ENCODE measurements around the gene CNTN4. TPM values are rescaled to one million over a fixed set of nuclear protein-coding genes. Genes with fewer than 3 reads are reported as not detected.
A peak's percentile ranks its signal among the peaks of the same experiment; 100 is the strongest.

CNTN4 gene
- total RNA-seq, 1 donor from 2014 or later: 22.1 TPM

DNA sequence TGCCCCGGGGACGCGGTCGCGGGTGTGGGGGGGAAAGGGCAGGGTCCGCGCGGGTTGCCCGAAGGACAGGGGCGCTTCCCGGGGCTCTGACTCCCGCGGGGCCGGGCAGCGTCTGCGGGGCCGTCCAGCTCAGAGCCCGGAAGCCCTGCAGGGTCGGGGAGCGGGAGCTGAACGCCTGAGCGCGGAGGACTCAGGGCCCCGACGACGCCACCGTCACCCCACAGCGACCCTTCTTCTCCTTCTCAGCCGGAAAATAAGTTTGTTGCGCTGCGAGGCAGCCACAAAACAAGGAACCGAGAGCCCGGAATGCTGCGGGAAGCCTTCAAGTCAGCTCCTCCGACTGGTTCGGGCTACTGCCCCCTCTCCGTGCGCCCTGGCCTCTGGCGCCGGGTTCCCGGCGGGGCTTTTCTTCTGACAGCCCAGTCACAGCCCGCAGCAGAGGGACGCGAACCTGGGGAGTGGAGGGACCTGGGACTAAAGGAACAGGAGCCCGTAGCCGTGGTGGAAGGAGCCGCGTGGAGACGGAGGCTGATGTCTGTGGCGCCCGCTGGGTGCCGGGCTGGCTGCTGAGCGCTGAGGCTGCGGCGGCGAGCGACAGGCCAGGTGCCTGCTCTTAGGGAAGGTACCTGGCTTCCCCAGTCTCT is 484 bp downstream of the CNTN4 start:
- Histone ChIP-seq H3K27ac (peak overlapping the region; percentile 76), H3K27me3 (no peaks in the 10 kb centered on the region), H3K4me1 (no peaks in the 10 kb centered on the region), H3K36me3 (no peaks in the 10 kb centered on the region), H3K9me3 (no peaks in the 10 kb centered on the region), H3K4me3 (peak overlapping the region; percentile 48 to 70)
- intact Hi-C loops (cut with DNase I): no loop called here
- TF ChIP-seq, protein P1, sequence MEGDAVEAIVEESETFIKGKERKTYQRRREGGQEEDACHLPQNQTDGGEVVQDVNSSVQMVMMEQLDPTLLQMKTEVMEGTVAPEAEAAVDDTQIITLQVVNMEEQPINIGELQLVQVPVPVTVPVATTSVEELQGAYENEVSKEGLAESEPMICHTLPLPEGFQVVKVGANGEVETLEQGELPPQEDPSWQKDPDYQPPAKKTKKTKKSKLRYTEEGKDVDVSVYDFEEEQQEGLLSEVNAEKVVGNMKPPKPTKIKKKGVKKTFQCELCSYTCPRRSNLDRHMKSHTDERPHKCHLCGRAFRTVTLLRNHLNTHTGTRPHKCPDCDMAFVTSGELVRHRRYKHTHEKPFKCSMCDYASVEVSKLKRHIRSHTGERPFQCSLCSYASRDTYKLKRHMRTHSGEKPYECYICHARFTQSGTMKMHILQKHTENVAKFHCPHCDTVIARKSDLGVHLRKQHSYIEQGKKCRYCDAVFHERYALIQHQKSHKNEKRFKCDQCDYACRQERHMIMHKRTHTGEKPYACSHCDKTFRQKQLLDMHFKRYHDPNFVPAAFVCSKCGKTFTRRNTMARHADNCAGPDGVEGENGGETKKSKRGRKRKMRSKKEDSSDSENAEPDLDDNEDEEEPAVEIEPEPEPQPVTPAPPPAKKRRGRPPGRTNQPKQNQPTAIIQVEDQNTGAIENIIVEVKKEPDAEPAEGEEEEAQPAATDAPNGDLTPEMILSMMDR (IDR thresholded peaks at IDR 0.05): no peak
- no peak for TF ChIP-seq POLR2A (IDR thresholded peaks at IDR 0.05)
- no peak for TF ChIP-seq POLR2AphosphoS5 (IDR thresholded peaks at IDR 0.05; ENCODE audit: insufficient read depth in 1 of 2, low read depth in 1 of 2)
- no peak for DNase-seq (ENCODE audit: extremely low spot score in 2 of 2)

DNA sequence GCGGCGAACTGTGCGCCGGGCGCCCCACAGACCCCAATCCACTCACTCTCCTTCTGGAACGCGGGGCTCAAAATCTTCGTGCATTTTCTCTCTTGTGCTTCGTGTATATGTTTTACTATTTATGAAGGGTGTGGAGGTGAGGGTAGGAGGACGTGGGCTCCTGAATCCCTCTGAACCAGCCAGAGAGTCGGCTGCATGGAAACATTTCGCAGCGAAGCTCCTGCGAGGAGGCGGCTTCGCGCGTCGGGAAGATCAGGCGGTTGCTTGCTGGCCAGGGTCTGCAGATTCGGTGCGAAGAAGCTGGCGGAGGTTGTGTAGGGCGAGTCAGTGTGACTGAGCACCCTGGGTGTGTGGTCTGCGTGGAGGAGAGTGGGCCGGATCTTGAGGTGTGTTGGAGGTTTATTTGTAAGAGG is 1.1 kb downstream of the CNTN4 start:
- Histone ChIP-seq H3K27ac (peak overlapping the region; percentile 76), H3K27me3 (no peaks in the 10 kb centered on the region), H3K36me3 (no peaks in the 10 kb centered on the region), H3K4me1 (no peaks in the 10 kb centered on the region), H3K9me3 (no peaks in the 10 kb centered on the region), H3K4me3 (peak overlapping the region; percentile 48 to 70)
- DNase-seq (ENCODE audit: extremely low spot score in 2 of 2): no peak
- intact Hi-C loops (cut with DNase I): no loop called here
- TF ChIP-seq POLR2A (IDR thresholded peaks at IDR 0.05) (no peak), POLR2AphosphoS5 (IDR thresholded peaks at IDR 0.05; ENCODE audit: insufficient read depth in 1 of 2, low read depth in 1 of 2) (no peak)
- TF ChIP-seq, protein P1 (IDR thresholded peaks at IDR 0.05): no peak

DNA sequence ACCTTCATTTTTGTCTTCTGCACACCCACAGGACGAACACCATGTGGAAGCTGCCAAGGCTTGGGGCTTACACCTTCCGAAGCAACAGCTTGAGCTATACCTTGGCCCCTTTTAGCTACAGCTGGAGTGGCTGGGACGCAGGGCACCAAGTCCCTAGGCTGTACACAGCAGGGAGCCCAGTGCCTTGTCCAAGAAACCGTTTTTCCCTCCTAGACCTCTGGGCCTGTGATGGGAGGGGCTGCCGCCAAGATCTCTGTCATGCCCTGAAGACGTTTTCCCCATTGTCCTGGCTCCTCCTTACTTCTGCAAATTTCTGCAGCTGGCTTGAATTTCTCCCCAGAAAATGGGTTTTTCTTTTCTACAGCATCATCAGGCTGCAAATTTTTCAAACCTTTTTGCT is 7.8 kb downstream of the CNTN4 start:
- H3K9me3 ChIP-seq: no peaks in the 10 kb centered on the region
- no peak for DNase-seq (ENCODE audit: extremely low spot score in 2 of 2)
- TF ChIP-seq POLR2A (IDR thresholded peaks at IDR 0.05) (no peak), POLR2AphosphoS5 (IDR thresholded peaks at IDR 0.05; ENCODE audit: insufficient read depth in 1 of 2, low read depth in 1 of 2) (no peak)
- TF ChIP-seq, protein P1 (IDR thresholded peaks at IDR 0.05): no peak
- H3K36me3 ChIP-seq: no peaks in the 10 kb centered on the region
- H3K4me1 ChIP-seq: no peaks in the 10 kb centered on the region
- intact Hi-C loops (cut with DNase I): no loop called here
- no peak overlapping the region for H3K27ac ChIP-seq
- no peaks in the 10 kb centered on the region for H3K27me3 ChIP-seq
- no peak overlapping the region for H3K4me3 ChIP-seq

DNA sequence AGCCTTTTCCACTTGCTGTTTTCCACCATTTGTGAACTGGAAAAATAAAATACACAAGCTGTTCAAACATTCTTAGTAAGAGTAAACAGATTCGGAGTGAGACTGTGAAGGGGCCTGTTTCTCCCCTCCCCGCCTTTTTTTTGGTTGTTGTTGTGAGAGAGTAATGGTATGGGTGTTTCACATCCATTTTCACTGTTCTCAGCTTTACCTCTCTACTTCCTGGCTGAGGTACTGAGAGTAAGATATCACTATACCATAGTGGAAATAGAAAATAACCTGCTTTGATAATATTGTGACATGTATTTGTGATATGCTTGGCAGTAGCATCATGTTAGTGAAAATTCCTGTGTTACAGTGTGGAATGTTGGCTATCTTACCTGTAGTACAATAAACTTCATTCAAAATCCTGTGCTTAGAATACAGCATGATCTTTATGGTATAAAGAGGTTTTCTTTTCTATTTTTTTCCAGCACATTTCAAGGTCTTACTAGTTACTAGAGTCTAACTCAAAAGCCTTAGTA is 12.0 kb downstream of the CNTN4 start:
- H3K27me3 ChIP-seq: no peaks in the 10 kb centered on the region
- H3K4me1 ChIP-seq: no peaks in the 10 kb centered on the region
- no peaks in the 10 kb centered on the region for H3K9me3 ChIP-seq
- H3K27ac ChIP-seq: no peak overlapping the region
- intact Hi-C loops (cut with DNase I): no loop called here
- TF ChIP-seq POLR2A (IDR thresholded peaks at IDR 0.05) (no peak), POLR2AphosphoS5 (IDR thresholded peaks at IDR 0.05; ENCODE audit: insufficient read depth in 1 of 2, low read depth in 1 of 2) (no peak)
- TF ChIP-seq, protein P1 (IDR thresholded peaks at IDR 0.05): no peak
- no peaks in the 10 kb centered on the region for H3K36me3 ChIP-seq
- DNase-seq (ENCODE audit: extremely low spot score in 2 of 2): no peak
- no peak overlapping the region for H3K4me3 ChIP-seq

DNA sequence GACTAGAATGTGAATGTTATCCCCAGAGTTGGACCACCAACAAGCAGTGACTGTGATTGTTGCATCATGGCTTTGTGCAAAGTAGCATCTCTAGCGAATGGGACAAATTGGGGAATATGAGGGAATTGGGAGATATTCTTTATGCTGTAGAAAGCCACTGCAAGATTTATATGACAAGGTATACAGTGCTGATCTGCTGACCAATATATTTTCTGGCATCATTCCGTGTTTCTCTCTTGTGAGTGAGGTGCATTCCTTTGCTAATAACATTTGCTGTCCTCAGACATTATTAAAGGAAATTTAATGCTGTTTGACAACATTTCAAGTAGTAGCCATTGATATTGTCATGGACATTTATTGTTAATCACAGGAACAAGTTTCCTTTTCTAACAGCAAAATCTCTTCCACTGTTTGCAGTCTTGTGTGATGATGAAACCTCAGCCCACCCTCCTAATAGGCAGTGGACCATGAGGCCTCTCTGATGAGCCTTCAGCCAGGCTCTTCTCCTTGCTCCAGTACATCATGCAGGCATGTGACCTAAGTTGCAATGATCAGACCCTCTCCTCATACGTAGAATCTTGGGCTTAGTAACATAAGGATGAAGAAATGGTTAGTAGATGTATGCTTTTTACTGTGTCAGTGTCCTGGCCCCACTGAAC is 16.1 kb downstream of the CNTN4 start:
- Histone ChIP-seq H3K9me3 (no peaks in the 10 kb centered on the region), H3K36me3 (no peaks in the 10 kb centered on the region), H3K27ac (no peak overlapping the region), H3K4me1 (no peaks in the 10 kb centered on the region), H3K27me3 (no peaks in the 10 kb centered on the region), H3K4me3 (no peak overlapping the region)
- no peak for DNase-seq (ENCODE audit: extremely low spot score in 2 of 2)
- TF ChIP-seq POLR2AphosphoS5 (IDR thresholded peaks at IDR 0.05; ENCODE audit: insufficient read depth in 1 of 2, low read depth in 1 of 2) (no peak), POLR2A (IDR thresholded peaks at IDR 0.05) (no peak)
- TF ChIP-seq, protein P1 (IDR thresholded peaks at IDR 0.05): no peak
- intact Hi-C loops (cut with DNase I): no loop called here

Data from vagina (tissue), 2 donors.